ENCODE data around the gene SLC16A2. TPM values are rescaled to one million over a fixed set of nuclear protein-coding genes. Genes with fewer than 3 reads are reported as not detected.

SLC16A2 gene
- total and polyA plus RNA-seq, 10 of the 15 experiments (the other 5 are each of a cell fraction or from before 2014, with no cell fraction given), result 0.08 to 0.13 TPM; not detected in 8

- TF ChIP-seq TCF3 (IDR thresholded peaks at IDR 0.05; ENCODE audit: borderline replicate concordance, insufficient read depth, low read depth, low read length) (no peak), TCF12 (IDR thresholded peaks at IDR 0.05; ENCODE audit: low read depth, low read length) (no peak), JUNB (IDR thresholded peaks at IDR 0.05) (no peak), ZNF207 (IDR thresholded peaks at IDR 0.05; ENCODE audit: borderline replicate concordance) (no peak)
Measured at GRCh38 chrX:74464722-74465121, 43.4 kb downstream of the SLC16A2 start (continued).

- H4K20me1 ChIP-seq (ENCODE audit: control insufficient read depth, insufficient read depth), result no peaks in the 10 kb centered on the region
- FAIRE-seq (no peak), DNase-seq (ENCODE audit: low read depth, low spot score) (no peak), ATAC-seq (no peak)
- no peaks in the 10 kb centered on the region for H3K4me1 ChIP-seq (ENCODE audit: control insufficient read depth, insufficient read depth, low read length)
- H3K9ac ChIP-seq (ENCODE audit: control insufficient read depth, insufficient read depth, low read length), result no peak overlapping the region
- H3K4me2 ChIP-seq (ENCODE audit: control insufficient read depth, insufficient read depth), result no peak overlapping the region
- no peaks in the 10 kb centered on the region for H3K79me2 ChIP-seq (ENCODE audit: control insufficient read depth, insufficient read depth, low read length)
- no peak overlapping the region for H2AFZ ChIP-seq (ENCODE audit: control insufficient read depth, low read depth, low read length)
- no peak overlapping the region for H3K27ac ChIP-seq (ENCODE audit: control insufficient read depth, insufficient read depth)
- RAD21 ChIA-PET (ENCODE audit: unreplicated experiment), result no interaction called here
- H3K9me3 ChIP-seq (replicated peaks; ENCODE audit: control insufficient read depth, insufficient read depth, low read length), result no peaks in the 10 kb centered on the region
- in situ Hi-C loops (cut with MboI), result loop anchor here (10.0 kb wide), 1 partner anchor 59 kb away; no protein-coding TSS in a partner anchor
- intact Hi-C loops (cut with micrococcal nuclease; ENCODE audit: unreplicated experiment), result no loop called here
- H3K4me3 ChIP-seq, result no peak overlapping the region
- no peaks in the 10 kb centered on the region; a peak in 1 of 4 replicates for H3K27me3 ChIP-seq (replicated peaks in 1 of 2; ENCODE audit: control insufficient read depth in 2 of 2, insufficient read depth in 2 of 2, low read length in 1 of 2)
- CTCF ChIA-PET, result no interaction called here
- H3K36me3 ChIP-seq (ENCODE audit: control insufficient read depth in 2 of 2, insufficient read depth in 2 of 2, low read length in 1 of 2), result no peaks in the 10 kb centered on the region
- no TSS peak for BruUV-seq (replicated peaks)
- POLR2A ChIA-PET, result no interaction called here
- SMC1A ChIA-PET (ENCODE audit: uncharacterized antibody, unreplicated experiment), result no interaction called here
- 62% methylated on average over 1 of the region's 1 CpG for whole genome bisulfite sequencing (ENCODE audit: insufficient coverage, insufficient replicate concordance, low lambda C conversion rate, missing lambda C conversion rate)
- TF ChIP-seq POLR2AphosphoS2 (IDR thresholded peaks at IDR 0.05; ENCODE audit: low read depth, low read length) (no peak), CREM (IDR thresholded peaks at IDR 0.05; ENCODE audit: low read depth) (no peak), RBBP5 (conservative IDR thresholded peaks at IDR 0.05) (no peak), MTA3 (IDR thresholded peaks at IDR 0.05; ENCODE audit: borderline replicate concordance, low read length) (no peak), TCF12 (IDR thresholded peaks at IDR 0.05; ENCODE audit: low read depth, low read length) (no peak), IRF4 (IDR thresholded peaks at IDR 0.05; ENCODE audit: low read depth, low read length) (no peak), PAX5 (IDR thresholded peaks at IDR 0.05; ENCODE audit: borderline replicate concordance, low read depth, low read length) (no peak), SREBF1 (IDR thresholded peaks at IDR 0.05; ENCODE audit: low read length) (no peak), STAT1 (conservative IDR thresholded peaks at IDR 0.05) (no peak), CEBPB (IDR thresholded peaks at IDR 0.05; ENCODE audit: borderline replicate concordance in 1 of 2, low read depth in 2 of 2, low read length in 2 of 2) (no peak), POU2F2 (IDR thresholded peaks at IDR 0.05; ENCODE audit: borderline replicate concordance, low read depth, low read length) (no peak), HSF1 (IDR thresholded peaks at IDR 0.05; ENCODE audit: low read depth, low read length) (no peak), E4F1 (IDR thresholded peaks at IDR 0.05; ENCODE audit: borderline replicate concordance, partially characterized antibody) (no peak), SPI1 (IDR thresholded peaks at IDR 0.05; ENCODE audit: borderline replicate concordance, insufficient read depth, low read depth, low read length) (no peak), BMI1 (IDR thresholded peaks at IDR 0.05; ENCODE audit: borderline replicate concordance) (no peak)
Measured at GRCh38 chrX:74465424-74465823, 44.1 kb downstream of the SLC16A2 start.
